ENCODE data around the gene LYPD4.

The LYPD4 gene

DNA sequence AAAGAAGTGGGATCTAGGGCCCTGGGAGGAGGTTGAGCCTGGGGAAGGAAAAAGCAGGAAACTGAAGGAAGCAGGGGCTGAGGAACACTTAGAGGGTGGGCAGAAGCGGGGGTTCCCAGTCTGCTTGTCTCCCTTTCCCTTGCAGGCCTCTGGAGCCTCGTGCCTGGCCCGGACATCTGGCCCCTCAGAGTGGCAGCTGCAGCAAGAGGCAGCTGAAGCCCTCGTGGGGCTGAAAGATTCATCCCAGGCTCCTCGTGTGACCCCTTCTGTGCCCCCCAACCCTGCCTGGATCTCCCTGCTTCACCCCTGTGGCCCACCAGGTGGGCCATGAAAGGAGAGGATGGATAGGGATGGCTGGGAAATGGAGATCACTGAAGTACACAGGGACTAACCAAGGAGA lies 5.9 kb upstream of the LYPD4 start:
- H3K27me3 ChIP-seq (replicated peaks; ENCODE audit: insufficient read depth, low read length), result peaks cover 71% of the 10 kb centered on the region
- no peaks in the 10 kb centered on the region for H3K79me2 ChIP-seq (ENCODE audit: low read length)
- H4K20me1 ChIP-seq (ENCODE audit: insufficient read depth, low read length), result no peaks in the 10 kb centered on the region
- no peaks in the 10 kb centered on the region for H3K9me2 ChIP-seq (replicated peaks; ENCODE audit: insufficient read depth, low read length)
- TF ChIP-seq, protein P1, sequence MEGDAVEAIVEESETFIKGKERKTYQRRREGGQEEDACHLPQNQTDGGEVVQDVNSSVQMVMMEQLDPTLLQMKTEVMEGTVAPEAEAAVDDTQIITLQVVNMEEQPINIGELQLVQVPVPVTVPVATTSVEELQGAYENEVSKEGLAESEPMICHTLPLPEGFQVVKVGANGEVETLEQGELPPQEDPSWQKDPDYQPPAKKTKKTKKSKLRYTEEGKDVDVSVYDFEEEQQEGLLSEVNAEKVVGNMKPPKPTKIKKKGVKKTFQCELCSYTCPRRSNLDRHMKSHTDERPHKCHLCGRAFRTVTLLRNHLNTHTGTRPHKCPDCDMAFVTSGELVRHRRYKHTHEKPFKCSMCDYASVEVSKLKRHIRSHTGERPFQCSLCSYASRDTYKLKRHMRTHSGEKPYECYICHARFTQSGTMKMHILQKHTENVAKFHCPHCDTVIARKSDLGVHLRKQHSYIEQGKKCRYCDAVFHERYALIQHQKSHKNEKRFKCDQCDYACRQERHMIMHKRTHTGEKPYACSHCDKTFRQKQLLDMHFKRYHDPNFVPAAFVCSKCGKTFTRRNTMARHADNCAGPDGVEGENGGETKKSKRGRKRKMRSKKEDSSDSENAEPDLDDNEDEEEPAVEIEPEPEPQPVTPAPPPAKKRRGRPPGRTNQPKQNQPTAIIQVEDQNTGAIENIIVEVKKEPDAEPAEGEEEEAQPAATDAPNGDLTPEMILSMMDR (IDR thresholded peaks at IDR 0.05; ENCODE audit: low read length), result no peak
- no peak for TF ChIP-seq EZH2 (optimal IDR thresholded peaks at IDR 0.05; ENCODE audit: low read depth, low read length)
- no peaks in the 10 kb centered on the region for H3K4me1 ChIP-seq (ENCODE audit: low read length)
- H3K9ac ChIP-seq (ENCODE audit: low read length), result no peak overlapping the region
- H3K27ac ChIP-seq (ENCODE audit: low read length), result no peak overlapping the region
- H2AFZ ChIP-seq (ENCODE audit: low read length), result no peak overlapping the region
- H3K36me3 ChIP-seq (replicated peaks; ENCODE audit: insufficient read depth, low read length), result no peaks in the 10 kb centered on the region
- H3F3A ChIP-seq (ENCODE audit: insufficient read depth, low read length), result no peaks in the 10 kb centered on the region
- no peak overlapping the region for H3K4me2 ChIP-seq (ENCODE audit: low read depth, low read length)
- H3K4me3 ChIP-seq (ENCODE audit: low read length), result no peak overlapping the region
- DNase-seq, result no peak
- no peaks in the 10 kb centered on the region for H3K9me3 ChIP-seq (replicated peaks; ENCODE audit: insufficient read depth, low read length)

DNA sequence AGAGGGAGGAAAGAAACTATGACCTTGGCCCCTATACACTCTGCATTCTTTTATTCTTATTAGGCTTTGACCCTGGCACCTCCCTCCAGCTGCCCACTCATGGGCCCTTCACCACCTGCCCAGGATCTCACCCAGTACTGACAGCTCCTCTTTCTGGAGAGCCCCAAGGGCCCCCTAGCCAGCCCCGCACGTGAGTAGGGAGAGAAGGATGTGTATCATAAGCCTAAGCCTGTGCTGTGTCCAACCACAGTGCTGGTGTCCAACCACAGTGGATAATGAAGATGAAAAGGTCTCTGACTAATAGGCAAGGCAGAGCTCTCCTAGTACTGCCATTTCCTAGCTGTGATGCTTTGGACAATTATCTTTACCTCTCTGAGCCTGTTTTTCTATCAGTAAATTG lies 4.6 kb upstream of the LYPD4 start:
- Histone ChIP-seq H4K20me1 (ENCODE audit: insufficient read depth, low read length) (no peaks in the 10 kb centered on the region), H3K4me2 (ENCODE audit: low read depth, low read length) (no peak overlapping the region), H3K9me3 (replicated peaks; ENCODE audit: insufficient read depth, low read length) (no peaks in the 10 kb centered on the region), H3K9ac (ENCODE audit: low read length) (no peak overlapping the region), H3K4me1 (ENCODE audit: low read length) (no peaks in the 10 kb centered on the region), H3K9me2 (replicated peaks; ENCODE audit: insufficient read depth, low read length) (no peaks in the 10 kb centered on the region), H3K36me3 (replicated peaks; ENCODE audit: insufficient read depth, low read length) (no peaks in the 10 kb centered on the region), H3K4me3 (ENCODE audit: low read length) (no peak overlapping the region), H3K27me3 (replicated peaks; ENCODE audit: insufficient read depth, low read length) (peaks cover 76% of the 10 kb centered on the region), H3F3A (ENCODE audit: insufficient read depth, low read length) (no peaks in the 10 kb centered on the region), H2AFZ (ENCODE audit: low read length) (no peak overlapping the region), H3K27ac (ENCODE audit: low read length) (no peak overlapping the region), H3K79me2 (ENCODE audit: low read length) (no peaks in the 10 kb centered on the region)
- TF ChIP-seq EZH2 (optimal IDR thresholded peaks at IDR 0.05; ENCODE audit: low read depth, low read length) (no peak), EZH2phosphoT487 (IDR thresholded peaks at IDR 0.05; ENCODE audit: low read length) (no peak)
- TF ChIP-seq, protein P1 (IDR thresholded peaks at IDR 0.05; ENCODE audit: low read length), result no peak
- no peak for DNase-seq

DNA sequence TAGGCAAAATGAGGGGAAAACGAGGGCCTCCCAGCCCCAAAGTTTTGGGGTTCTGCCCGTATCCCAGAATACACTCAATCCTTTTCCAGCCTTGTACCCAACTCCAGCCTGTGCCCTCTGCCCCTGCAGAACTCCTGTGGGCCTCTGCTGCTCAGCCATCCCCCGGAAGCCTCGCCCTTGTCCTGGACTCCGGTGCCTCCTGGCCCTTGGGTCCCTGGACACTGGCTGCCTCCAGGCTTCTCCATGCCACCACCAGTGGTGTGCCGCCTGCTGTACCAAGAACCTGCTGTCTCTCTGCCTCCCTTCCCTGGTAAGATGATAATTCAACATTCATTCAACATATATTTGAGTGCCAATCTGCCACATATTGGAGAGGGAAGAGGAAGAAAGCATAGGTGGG lies 4.2 kb upstream of the LYPD4 start:
- H3K9me3 ChIP-seq (replicated peaks; ENCODE audit: insufficient read depth, low read length), result no peaks in the 10 kb centered on the region
- no peaks in the 10 kb centered on the region for H3F3A ChIP-seq (ENCODE audit: insufficient read depth, low read length)
- no peak overlapping the region for H3K9ac ChIP-seq (ENCODE audit: low read length)
- H3K36me3 ChIP-seq (replicated peaks; ENCODE audit: insufficient read depth, low read length), result no peaks in the 10 kb centered on the region
- H3K4me2 ChIP-seq (ENCODE audit: low read depth, low read length), result no peak overlapping the region
- no peak overlapping the region for H2AFZ ChIP-seq (ENCODE audit: low read length)
- H3K79me2 ChIP-seq (ENCODE audit: low read length), result no peaks in the 10 kb centered on the region
- H4K20me1 ChIP-seq (ENCODE audit: insufficient read depth, low read length), result no peaks in the 10 kb centered on the region
- H3K4me1 ChIP-seq (ENCODE audit: low read length), result no peaks in the 10 kb centered on the region
- TF ChIP-seq, protein P1 (IDR thresholded peaks at IDR 0.05; ENCODE audit: low read length), result no peak
- no peak for TF ChIP-seq EZH2phosphoT487 (IDR thresholded peaks at IDR 0.05; ENCODE audit: low read length)
- no peak for TF ChIP-seq EZH2 (optimal IDR thresholded peaks at IDR 0.05; ENCODE audit: low read depth, low read length)
- H3K27me3 ChIP-seq (replicated peaks; ENCODE audit: insufficient read depth, low read length), result peaks cover 76% of the 10 kb centered on the region
- H3K27ac ChIP-seq (ENCODE audit: low read length), result no peak overlapping the region
- no peaks in the 10 kb centered on the region for H3K9me2 ChIP-seq (replicated peaks; ENCODE audit: insufficient read depth, low read length)
- no peak overlapping the region for H3K4me3 ChIP-seq (ENCODE audit: low read length)
- no peak for DNase-seq
